DLD1 (cell line): Measurements from ENCODE around the gene MRPL34.

ENCODE experiments used
- in situ Hi-C: cut with HindIII; loops from 2 replicates; pipeline ENCODE4 v1.10.0; 2017; ENCODE audit warnings: low sequenced_read_pairs

MRPL34 gene

DNA sequence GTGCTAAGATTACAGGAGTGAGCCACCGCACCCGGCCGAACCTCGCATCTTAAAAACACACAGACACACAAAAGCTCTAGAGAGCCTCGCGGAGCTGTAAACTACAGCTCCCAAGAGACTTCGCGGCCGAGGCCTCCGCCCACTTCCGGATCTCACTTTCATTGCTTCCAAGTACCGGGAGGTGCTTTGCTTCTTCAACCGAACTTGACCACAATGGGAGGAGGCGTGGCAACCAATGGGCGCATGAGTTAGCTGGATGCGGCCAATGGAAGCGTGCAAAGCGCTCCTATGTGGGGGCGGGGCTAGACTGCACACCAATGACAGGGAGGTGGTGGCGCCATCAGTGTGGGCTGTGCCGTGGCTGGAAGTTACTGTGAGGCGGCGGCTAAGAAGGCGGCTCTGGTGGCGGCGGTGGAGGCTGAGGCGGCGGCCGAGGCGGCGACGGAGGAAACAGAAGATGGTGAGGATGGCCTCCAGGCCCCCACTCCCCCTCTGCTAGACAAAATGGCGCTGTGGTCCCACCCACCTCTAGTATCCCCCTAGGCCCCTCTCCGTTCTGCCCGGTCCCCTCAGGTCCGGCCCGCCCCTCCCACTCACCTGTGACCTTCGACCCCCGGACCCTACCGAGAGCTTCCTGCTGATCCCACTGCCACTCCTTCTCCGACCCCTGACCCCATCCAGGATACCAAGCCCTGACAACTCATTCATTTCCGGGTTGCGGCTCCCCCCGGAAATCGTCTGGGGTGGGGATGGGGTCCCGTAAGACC is 3.7 kb downstream of the MRPL34 start, which contains the start of gene DDA1:
TSS of gene DDA1 (plus strand) at position 366 of the 767 bp plus-strand sequence. CDS start at position 458, 92 bp downstream.
- in situ Hi-C loops, result no loop called here

DNA sequence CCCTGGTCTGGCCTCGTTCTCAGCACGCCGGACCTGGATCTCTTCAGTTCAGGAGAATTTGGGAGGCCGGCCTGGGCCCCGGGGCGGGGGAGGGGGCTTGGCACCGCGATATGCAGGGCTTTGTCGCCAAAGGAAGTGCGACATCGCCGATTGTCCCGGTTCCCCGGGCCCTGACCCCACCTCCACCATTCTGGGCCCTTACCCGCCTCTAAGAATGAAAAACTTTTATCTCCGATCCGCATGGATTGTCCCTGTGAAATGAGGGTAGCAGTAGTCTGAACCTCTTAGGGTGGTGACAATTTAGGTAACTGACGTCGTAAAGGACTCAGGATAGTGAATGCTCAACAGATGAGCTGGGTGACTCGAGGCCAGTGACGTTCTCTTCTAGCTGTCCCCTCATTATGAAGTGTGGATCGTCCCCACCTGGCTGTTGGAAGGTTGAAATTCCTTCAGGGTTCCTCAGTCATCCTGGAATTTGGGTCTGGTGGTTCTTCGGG is 4.3 kb downstream of the MRPL34 start:
- in situ Hi-C loops, result no loop called here

DNA sequence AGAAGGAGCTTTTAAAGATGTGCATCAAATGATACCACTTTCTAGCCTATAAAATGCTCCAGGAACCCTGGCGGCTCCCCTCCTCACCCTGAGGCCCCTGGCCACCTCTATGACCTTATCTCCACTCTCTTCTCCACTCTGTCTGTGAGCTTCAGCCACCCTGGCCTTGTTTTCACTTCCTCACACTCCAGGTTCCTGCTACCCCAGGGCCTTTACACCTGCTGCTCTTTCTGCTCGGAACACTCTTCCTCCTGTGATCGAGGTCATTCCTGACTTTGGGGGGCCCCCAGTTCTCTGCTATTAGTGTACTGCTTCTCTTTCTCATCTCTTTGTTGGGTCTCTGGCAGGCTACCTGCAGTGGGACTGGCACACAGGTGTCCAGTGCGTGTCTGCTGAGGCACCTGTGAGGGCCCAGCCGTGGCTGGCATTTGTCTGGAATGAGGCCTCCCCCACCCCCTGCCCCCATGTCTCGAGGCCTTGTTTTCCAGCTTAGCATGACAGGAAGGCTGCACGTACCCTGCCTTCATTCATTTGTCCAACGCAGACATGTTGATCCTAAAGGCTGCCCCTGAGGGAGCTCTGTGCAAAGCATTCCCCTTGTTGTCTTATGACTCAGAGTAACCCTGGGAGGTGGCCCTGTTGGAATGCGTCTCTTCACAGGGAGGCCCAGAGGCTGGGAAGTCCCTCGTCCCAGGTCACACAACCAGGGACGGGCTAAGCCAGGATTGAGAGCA is 6.0 kb downstream of the MRPL34 start:
- in situ Hi-C loops, result no loop called here

DNA sequence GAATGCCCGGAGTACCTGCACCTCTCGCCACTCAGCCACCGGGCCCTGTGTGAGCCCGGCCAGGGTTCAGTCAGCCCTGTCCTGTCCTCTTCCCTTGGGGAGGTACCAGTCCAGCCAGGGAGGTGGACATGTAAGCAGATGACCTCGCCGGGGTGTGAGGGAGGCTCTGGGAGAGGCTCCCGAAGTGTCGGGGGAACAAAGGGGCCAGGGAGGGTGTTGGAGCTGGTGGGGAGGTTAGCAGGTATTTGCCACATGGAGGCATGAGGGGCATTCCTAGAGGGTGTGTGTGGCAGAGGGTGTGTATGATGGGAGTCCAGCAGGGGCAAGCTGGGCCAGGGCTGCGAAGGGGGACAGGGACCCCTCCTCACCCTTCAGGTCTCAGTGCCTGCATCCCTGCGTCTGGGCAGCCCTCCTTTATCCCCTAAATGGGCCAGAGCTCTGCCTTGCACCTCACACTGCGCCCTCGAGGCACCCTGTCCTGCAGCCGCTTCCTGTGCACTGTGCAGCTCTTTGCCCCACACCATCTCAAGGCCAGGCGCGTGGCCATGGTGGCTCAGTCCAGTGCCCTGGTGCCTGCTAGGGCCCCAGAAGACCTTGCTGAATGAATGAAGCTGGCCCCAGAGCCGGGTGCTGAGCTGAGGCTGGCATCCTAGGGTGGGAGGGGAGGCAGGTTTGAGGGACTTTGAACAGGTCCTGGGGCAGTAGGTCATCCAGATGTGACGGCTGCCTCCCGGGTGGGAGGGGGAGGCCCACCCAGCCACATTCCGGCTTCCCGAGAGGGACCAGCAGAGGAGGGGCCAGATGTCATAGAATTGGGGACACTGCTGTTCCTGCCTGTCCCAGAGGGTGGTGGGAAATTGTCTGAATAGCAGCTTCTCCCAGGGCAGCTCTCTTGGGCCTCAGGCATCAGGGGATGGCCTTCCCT is 6.8 kb downstream of the MRPL34 start:
- in situ Hi-C loops, result no loop called here

DNA sequence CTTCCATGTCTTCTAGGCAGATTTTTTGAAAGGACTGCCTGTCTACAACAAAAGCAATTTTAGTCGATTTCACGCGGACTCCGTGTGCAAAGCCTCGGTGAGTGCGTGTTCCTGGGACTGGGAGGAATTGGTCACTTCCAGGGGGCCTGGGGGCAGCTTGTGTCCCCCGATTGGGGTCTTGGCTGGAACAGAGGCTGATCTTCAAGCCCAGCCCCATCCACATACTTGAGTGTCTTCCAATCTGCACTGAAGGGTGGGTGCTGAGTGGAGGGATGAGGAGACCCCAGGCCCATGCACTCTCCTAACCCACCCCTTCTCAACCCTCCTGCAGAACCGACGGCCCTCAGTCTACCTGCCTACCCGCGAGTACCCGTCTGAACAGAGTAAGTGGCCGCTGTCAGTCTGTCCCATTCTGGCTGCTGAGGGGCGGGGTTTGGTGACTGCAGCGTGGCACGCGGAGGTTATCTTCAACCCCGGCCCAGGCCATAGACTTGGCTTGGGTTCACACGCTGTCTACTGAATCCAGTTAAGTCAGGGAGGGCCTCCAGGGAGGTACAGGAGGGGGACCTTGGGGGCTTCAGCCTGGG is 8.4 kb downstream of the MRPL34 start:
- in situ Hi-C loops, result no loop called here

DNA sequence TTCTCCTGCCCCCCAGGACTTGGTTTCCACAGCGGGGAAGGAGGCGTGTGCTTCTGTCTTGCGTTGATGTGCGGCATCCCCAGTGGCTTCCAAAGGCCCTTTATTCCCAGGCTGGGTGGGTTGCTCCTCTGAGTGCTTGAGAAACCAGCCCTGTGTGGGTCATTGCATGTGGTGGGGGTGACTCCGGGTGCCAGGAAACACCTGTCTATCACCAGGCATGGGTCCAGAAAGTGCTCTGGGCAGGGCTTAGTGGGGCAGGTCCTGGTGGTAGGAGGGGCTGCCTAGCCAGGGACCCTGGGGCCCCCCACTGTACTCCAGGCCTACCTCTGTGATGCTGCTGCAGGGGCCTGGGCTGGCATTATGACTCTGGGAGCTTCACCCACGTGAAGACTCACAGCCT is 13.3 kb downstream of the MRPL34 start:
- in situ Hi-C loops, result no loop called here

DNA sequence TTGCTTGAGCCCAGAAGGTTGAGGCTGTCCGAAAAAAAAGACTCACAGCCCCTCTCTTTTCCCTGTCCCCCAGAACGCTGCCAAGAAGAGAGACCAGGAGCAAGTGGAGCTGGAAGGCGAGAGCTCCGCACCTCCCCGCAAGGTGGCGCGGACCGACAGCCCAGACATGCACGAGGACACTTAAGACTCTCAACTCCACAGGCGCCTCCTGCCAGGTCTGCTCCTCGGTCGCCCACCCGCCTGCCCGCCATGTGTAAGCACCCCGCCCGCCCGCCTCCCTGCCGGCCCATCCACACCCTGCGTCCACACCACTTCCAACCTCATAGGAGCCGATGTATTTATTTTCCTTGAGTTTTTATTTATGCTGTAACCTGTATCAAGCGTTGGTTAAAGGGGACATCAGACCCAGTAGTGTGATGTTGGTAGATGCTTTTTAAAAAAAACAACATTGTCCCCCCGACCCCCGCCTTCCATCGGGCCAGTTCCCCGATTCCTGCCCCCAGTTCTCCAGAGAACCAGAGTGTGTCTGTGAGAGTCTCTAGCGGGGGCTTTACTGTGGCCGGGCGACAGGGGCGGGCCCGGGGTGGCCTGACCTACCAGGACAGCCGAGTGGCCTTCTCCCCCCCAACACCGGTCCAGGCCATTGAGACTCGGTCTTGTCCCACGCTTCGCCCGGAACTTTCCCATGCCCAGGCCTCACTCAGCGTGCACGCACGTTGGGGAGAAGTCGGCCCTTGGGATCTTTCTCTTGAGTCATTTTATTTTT is 14.0 kb downstream of the MRPL34 start:
- in situ Hi-C loops, result no loop called here

DNA sequence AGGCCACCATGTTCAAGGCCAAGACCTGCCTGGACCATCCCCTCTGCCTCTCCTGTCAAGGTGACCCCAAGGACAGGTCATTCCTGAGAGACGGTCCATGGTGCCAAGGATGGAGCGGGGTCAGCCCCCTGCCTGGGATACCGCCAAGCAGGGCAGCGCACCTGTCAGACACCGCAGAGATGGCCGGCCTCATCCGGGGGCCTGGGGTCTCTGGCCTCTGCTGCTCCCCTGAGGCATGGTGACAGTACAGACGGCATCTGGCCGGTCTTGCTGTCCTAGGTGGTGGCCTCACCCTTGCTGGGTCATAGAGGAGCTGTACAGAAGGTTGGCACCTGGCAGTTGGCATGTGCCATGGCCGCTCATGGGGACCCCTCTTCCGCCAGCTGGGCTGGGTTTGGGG is 14.8 kb downstream of the MRPL34 start:
- in situ Hi-C loops, result no loop called here

DNA sequence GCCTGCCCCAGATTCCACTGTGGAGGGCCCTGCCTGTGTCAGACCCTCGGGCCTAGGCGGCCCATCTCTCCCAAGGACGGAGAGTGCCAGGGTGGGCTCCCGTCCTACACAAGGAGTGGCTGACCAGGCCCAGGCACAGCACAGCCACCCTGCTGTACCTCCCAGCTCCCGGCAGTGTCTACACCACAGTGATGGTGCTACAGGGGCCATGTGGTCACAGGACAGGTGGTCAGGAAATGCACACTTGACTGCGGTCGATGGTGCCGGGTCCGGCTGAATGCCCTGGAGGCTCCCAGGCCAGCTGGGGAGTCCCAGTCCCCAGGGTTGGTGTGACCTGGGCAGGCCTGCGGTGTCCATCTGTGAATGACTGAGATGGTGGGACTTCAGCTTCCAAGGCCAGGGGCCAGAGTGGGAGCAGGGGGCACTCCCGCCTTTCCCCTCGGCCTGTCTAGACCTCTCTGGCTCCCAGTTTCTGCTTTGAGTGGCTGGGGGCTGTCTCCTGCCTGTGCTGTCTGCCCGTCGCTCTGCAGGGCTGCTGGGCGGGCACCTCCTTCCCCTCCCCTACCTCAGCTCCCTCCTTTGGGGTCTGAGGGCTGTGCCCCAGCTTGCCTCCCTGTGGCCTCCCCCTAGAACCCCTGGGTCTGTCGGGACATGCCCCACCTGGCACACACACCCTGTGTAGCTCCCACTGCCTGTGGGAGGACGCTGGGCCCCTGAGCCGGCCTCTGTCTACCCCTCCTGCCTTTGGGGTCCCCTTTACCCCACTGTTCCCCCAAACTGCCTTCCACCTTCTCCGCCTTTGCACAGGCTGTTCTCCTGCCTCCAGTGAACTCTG is 16.2 kb downstream of the MRPL34 start:
- in situ Hi-C loops, result no loop called here

DNA sequence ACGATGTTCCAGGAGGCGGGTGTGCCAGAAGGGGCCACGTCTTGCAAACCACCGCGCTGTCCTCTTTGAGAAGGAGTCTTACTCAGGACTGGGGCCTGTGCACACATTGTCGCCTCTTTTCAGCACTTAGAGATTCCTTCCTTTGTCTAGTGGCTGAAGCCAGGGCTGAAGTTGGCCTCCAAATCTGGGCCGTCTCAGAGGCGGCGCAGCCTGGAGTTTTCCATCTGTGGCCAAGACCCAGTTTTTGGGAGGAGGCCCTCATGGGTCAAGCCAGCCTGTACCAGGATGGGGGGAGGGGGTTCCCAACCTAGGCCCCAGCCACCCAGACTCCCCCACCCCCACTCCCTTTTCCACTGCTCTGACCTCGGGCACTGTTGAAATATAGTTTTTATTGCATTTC is 17.2 kb downstream of the MRPL34 start:
- in situ Hi-C loops, result no loop called here

DNA sequence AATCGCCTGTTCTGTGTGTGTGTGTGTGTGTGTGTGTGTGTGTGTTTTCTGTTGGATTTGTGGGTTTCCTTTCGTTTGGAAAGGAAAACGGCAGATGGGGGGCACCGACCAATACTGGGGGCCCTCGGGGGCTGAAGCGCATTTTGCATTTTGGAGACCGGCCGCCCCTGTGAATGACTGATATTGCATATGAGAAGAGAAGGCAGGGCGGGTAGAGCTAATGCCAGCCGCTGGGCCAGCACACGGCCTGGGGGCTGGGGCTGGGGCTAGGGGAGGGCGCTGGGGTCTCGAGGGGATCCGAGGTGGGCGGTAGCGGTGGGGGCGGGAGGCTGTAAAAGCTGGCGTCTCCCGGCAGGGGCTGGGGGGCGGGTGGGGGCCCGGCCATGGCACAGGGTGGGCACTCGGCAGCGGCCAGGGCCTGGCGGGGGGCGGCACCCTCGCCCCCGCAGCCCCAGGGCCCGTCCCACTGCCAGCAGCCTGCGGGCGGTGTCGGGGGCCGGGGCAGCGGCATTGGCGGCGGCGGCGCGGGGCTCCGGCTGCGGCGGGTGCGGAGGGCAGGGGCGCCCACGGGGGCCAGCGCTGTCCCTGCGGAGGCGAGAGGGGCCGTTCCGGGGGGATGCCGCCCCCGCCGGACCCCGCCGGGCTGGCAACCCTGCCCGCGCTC is 17.8 kb downstream of the MRPL34 start:
- in situ Hi-C loops, result no loop called here

DNA sequence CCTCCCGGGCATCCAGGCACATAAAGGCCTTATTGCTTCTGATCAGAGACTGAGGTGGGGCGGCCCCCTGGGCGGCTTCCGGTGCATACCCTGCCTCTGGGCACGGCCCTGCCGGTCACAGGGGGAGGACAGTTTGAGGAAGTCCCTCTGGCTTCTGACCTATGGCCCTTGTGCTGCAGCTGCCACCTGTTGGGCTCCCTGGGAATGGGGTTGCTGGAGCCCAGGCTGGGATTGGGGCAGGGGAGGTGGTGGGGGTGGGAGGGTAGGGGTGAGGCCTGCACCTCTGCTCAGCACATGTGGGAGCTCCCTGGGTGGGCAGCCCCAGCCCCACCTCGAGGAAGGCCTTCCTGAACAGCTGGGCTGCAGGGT is 18.3 kb downstream of the MRPL34 start:
- in situ Hi-C loops, result no loop called here

DNA sequence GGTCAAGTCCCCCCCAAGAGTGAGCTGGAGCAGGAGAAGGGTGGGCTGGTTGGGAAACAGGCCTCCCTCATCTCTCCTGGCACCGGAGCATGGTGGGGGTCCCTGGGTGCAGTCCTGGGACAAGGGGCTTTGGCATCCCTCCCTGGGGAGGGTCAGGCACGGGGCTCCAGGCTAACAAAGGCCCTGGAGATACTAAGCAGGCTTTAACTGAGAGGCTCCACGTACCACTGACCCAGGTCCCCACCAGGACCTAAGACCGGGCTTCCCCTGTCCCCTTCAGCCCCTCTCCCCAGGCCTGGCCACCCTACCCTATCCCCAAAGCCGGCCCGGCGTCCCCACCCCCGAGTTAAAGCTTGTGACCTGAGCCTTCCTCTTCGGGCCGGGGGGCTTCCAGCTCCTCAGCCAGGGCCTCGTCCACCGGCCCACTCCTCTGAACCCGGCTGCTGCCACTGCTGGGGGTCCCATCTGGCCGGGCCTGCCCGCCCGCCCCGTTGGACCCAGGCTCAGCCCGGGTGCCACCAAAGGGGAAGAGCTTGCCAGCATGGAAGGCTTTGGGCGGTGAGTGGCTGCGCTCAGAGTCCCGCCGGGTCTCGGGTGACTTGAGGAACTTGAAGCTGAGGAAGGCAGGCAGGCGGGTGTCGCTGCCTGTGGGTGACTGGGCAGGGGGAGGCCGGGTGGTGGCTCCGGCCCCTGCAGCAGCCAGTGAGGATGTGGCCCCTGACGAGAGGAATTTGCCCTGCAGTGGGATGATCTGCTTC is 18.9 kb downstream of the MRPL34 start:
- in situ Hi-C loops, result no loop called here

DNA sequence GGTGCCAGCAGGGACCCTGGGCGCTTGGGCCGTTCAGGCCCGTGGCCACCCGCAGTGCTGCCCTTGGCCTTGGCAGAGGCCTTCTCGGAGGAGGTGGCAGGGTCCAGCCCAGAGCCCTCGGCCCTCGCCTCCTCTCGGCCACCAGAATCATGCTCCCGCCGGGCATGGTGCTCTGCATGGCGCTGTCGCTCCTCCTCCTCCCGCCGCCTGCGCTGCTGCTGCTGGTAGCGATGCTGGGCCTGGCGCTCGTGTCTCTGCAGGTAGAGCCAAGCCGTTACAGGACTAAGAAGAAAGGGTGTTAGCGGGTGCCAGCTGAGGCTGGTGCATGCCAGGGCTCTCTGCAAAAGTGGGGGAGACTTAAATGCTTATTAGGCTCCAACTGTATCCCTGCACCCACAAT is 19.5 kb downstream of the MRPL34 start:
- in situ Hi-C loops, result no loop called here

DNA sequence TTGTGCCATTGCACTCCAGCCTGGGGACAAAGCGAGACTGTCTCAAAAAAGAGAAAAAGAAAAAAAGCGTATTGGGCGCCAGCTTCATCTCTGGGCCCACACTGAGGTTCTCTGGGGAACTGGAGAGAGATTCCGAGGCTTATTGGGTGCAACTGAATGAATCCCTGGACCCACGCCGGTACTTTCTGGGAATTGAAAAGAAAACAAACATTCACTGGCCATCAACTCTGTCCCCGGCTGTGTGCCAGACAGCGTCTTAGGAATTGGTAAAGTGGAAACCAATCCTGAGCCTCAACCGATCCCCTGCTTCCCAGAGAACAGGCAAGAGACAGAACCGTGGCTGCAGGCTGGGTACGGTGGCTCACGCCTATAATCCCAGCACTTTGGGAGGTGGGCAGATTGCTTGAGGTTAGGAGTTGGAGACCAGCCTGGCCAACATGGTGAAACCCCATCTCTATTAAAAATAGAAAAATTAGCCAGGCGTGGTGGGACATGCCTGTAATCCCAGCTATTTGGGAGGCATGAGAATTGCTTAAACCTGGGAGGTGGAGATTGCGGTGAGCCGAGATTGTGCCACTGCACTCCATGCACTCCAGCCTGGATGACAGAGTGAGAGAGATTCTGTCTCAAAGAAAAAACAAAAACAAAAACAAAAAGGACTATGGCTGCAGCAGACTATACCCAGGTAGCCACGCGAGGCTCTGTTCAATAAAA is 20.4 kb downstream of the MRPL34 start:
- in situ Hi-C loops, result no loop called here

DNA sequence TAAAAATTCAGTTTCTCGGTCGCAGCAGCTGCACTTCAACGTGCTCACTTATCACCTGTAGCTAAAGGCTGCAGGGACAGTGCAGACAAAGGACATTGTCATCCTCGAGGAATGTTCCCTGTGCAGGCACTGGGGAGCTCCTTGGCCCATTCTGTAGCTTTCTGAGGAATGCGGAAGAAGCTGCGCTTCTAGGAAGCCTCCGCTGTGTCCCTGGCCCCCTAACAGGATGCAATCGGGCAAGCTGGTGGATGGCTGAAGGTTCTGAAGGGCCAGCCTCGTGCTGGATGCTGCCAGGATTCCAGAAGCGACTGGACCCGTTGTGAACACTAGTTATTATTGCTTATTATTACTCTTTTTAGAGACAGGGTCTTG is 20.9 kb downstream of the MRPL34 start:
- in situ Hi-C loops, result no loop called here

DNA sequence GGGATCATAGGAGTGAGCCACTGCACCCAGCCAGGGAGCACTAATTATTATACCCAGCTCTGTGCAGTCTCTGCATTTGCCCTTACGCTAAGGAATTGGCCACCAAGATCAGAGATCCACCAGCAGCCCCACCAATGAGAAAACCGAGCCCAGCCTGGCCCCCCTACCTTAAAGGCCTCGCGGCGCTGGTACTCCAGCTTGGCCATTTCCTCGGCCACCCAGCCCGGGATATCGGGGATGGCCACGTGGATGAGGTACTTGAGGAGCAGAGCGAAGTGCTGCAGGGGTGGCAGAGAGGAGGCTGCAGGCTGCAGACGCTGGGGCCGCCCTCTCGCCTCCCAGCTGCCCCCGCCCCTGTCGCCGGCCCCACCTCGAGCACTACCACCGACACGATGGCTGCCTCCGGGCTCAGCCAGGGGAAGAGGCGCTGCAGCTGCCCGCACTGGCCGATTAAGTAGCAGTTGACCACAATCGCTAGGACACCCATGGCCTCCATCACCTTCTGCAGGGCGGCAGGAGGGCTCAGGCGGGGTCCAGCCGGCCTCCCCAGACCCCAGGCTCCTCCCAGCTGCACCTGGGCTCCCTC is 21.5 kb downstream of the MRPL34 start:
- in situ Hi-C loops, result no loop called here
